ENCODE measurements around the gene MPPED1.

MPPED1 gene

GRCh38 chr22:43504068-43504467, 92.3 kb downstream of the MPPED1 start:
- Mint-ChIP-seq H3K9me3 (no peaks in the 10 kb centered on the region), H3K36me3 (ENCODE audit: low read depth) (no peaks in the 10 kb centered on the region), H3K27ac (no peak overlapping the region), H3K4me3 (no peak overlapping the region), H3K4me1 (ENCODE audit: low read depth) (no peaks in the 10 kb centered on the region), H3K27me3 (no peaks in the 10 kb centered on the region)
- no peak for DNase-seq

GRCh38 chr22:43504666-43505261, 93.0 kb downstream of the MPPED1 start:
- DNase-seq: no peak
- H3K4me1 Mint-ChIP-seq (ENCODE audit: low read depth): no peaks in the 10 kb centered on the region
- no peaks in the 10 kb centered on the region for H3K9me3 Mint-ChIP-seq
- no peaks in the 10 kb centered on the region for H3K27me3 Mint-ChIP-seq
- H3K27ac Mint-ChIP-seq: no peak overlapping the region
- no peak overlapping the region for H3K4me3 Mint-ChIP-seq
- H3K36me3 Mint-ChIP-seq (ENCODE audit: low read depth): no peaks in the 10 kb centered on the region

GRCh38 chr22:43505423-43505822, 93.6 kb downstream of the MPPED1 start:
- no peak for DNase-seq
- no peak overlapping the region for H3K4me3 Mint-ChIP-seq
- no peaks in the 10 kb centered on the region for H3K9me3 Mint-ChIP-seq
- H3K27me3 Mint-ChIP-seq: no peaks in the 10 kb centered on the region
- H3K36me3 Mint-ChIP-seq (ENCODE audit: low read depth): no peaks in the 10 kb centered on the region
- no peaks in the 10 kb centered on the region for H3K4me1 Mint-ChIP-seq (ENCODE audit: low read depth)
- H3K27ac Mint-ChIP-seq: no peak overlapping the region

- Mint-ChIP-seq H3K36me3 (ENCODE audit: low read depth) (no peaks in the 10 kb centered on the region), H3K9me3 (no peaks in the 10 kb centered on the region), H3K27me3 (no peaks in the 10 kb centered on the region), H3K4me1 (ENCODE audit: low read depth) (no peaks in the 10 kb centered on the region), H3K27ac (no peak overlapping the region), H3K4me3 (no peak overlapping the region)
- DNase-seq: no peak
These were observed 94.1 kb downstream of the MPPED1 start for GRCh38 chr22:43505896-43506295.

DNA sequence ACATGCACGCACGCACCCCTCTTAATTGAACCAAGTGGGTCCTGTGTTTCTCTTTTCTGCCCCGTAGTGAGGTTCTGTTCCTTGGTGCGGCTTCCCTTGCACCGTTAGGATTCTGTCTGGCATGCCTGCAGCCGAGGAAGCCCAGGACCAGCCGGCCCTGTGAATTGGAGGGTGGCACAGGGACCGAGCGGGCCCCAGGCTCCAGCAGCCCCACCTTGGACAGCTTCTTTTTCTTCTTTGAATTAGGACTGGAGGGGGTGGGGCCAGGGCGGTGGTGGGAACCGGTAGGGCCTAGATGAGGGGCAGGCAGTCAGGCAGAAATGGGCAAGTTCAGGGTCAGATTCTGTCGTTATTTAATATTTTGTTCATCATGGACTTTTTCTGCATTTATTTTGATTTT, 94.7 kb downstream of the MPPED1 start:
- H3K36me3 Mint-ChIP-seq (ENCODE audit: low read depth): no peaks in the 10 kb centered on the region
- no peak for DNase-seq
- H3K4me3 Mint-ChIP-seq: no peak overlapping the region
- no peaks in the 10 kb centered on the region for H3K9me3 Mint-ChIP-seq
- no peaks in the 10 kb centered on the region for H3K4me1 Mint-ChIP-seq (ENCODE audit: low read depth)
- H3K27ac Mint-ChIP-seq: no peak overlapping the region
- H3K27me3 Mint-ChIP-seq: no peaks in the 10 kb centered on the region

DNA sequence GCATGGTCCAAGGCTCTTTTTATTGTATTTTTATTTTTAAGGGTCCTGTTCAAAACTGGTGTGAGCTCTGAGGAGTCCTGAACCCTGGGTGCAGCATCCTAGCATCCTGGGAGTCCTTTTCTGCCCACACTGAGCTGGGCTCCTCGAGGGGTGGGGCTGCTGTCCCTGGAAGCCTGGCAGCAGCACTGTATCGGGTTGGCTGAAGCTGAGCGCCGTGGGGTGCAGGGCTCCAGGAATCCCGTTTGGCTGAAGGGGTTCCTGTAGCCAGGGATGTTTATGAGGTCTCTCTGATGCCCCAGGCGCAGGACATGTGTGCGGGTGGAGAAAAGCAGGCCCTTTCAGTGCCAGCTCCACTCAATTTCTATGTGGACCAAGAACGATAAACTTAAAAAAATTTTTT, 95.4 kb downstream of the MPPED1 start:
- Mint-ChIP-seq H3K9me3 (no peaks in the 10 kb centered on the region), H3K36me3 (ENCODE audit: low read depth) (no peaks in the 10 kb centered on the region), H3K4me1 (ENCODE audit: low read depth) (no peaks in the 10 kb centered on the region), H3K4me3 (no peak overlapping the region), H3K27ac (no peak overlapping the region), H3K27me3 (no peaks in the 10 kb centered on the region)
- no peak for DNase-seq

DNA sequence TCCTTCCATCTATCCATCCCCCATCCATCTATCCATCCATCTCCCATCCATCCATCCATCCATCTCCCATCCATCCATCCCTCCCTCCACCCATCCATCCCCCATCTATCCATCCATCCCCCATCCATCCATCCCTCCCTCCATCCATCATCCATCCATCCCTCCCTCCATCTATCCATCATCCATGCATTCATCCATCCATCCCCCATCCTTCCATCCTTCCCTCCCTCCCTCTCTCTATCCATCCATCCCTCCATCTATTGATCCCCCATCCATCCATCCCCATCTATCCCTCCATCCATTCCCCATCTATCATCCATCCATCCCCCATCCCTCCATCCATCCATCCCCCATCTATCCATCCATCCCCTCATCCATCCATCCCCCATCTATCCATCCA, 96.7 kb downstream of the MPPED1 start:
- Mint-ChIP-seq H3K9me3 (no peaks in the 10 kb centered on the region), H3K4me1 (ENCODE audit: low read depth) (no peaks in the 10 kb centered on the region), H3K27ac (no peak overlapping the region), H3K27me3 (no peaks in the 10 kb centered on the region), H3K36me3 (ENCODE audit: low read depth) (no peaks in the 10 kb centered on the region), H3K4me3 (no peak overlapping the region)
- no peak for DNase-seq

DNA sequence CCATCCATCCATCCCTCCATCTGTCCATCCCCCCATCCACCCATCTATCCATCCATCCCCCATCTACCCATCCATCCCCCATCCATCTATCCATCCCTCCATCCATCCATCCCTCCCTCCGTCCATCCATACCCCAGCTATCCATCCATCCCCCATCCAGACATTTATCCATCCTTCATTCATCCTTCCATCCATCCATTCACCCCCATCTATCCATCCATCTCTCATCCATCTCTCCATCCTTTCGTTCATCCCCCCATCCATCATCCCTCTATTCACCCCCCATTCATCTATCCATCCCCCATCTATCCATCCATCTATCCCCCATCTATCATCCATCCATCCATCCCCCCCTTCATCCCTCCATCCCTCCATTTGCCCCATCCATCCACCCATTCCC, 97.5 kb downstream of the MPPED1 start:
- Mint-ChIP-seq H3K27me3 (no peaks in the 10 kb centered on the region), H3K4me3 (no peak overlapping the region), H3K9me3 (no peaks in the 10 kb centered on the region), H3K36me3 (ENCODE audit: low read depth) (no peaks in the 10 kb centered on the region), H3K27ac (no peak overlapping the region), H3K4me1 (ENCODE audit: low read depth) (no peaks in the 10 kb centered on the region)
- no peak for DNase-seq

DNA sequence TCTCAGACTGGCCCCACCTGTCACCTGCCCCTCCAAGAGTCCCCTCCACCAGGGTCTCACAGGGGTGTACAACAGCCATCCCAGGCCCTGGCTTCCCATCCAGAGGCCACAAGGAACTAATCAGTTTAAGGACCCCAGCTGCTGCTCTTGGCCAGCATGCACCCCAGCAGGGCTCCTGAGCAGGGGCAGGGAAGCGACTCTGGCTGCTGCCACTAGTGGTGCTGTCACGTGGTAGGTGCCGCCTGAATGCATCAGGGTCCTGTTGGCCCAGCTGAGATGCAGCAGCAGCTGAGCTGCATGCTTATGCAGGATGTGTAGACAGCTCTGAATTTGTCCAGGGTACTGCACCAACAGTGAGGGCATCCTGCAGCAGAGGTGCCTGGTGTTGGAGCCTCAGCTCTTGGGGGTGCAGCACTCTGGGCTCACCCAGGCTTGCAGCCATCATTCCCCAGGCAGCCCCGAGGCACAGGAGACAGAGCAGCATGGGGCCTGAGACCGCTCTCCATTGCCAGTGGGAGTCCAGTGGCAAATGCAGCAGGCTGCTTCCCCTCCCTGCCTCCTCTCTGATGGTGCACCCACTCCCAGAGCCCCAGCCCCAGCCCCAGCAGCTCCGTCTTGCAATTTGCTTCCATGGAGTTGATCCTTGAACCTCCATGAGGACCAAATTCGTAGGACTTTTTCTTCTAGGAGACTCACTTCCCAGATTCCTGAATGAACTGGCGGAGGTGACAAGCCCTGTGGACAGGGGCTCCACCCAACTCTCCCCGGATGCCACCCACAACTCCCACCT, 98.7 kb downstream of the MPPED1 start:
- no peak overlapping the region for H3K27ac Mint-ChIP-seq
- H3K27me3 Mint-ChIP-seq: no peaks in the 10 kb centered on the region
- no peaks in the 10 kb centered on the region for H3K36me3 Mint-ChIP-seq (ENCODE audit: low read depth)
- no peak for DNase-seq
- no peaks in the 10 kb centered on the region for H3K9me3 Mint-ChIP-seq
- no peak overlapping the region for H3K4me3 Mint-ChIP-seq
- H3K4me1 Mint-ChIP-seq (ENCODE audit: low read depth): no peaks in the 10 kb centered on the region

DNA sequence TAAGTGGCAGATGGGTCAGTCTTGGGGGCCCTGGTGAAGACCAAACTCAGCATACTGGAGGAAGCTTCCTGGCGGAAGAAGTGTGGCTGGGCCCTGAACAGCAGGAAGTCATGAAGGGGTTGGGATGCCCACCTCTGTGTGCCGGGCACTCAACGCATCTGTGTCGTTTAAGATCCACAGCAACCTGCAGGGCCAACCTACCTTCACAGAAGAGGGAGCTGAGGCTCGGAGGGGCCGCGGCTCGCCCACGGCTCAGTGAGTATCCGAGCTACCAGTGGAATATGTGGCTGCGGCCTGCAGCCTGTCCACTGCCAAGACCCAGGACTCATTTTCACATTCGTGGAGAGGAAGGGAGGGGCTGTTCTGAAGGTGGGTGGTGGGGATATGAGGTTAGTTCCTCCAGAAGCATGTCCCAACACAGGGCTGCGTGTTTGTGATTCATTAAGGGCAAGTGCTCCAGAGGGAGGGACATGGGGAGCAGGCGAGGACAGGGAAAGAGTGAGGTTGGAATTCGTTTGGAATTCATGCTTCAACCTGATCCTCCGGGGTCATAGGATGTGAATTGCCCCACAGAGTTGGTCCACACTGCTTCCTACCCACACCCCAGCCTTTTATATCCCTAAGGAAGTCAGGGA, 99.6 kb downstream of the MPPED1 start:
- H3K36me3 Mint-ChIP-seq (ENCODE audit: low read depth): no peaks in the 10 kb centered on the region
- H3K4me3 Mint-ChIP-seq: no peak overlapping the region
- H3K27me3 Mint-ChIP-seq: peaks cover 2% of the 10 kb centered on the region
- DNase-seq: no peak
- H3K4me1 Mint-ChIP-seq (ENCODE audit: low read depth): no peaks in the 10 kb centered on the region
- H3K9me3 Mint-ChIP-seq: no peaks in the 10 kb centered on the region
- no peak overlapping the region for H3K27ac Mint-ChIP-seq

DNA sequence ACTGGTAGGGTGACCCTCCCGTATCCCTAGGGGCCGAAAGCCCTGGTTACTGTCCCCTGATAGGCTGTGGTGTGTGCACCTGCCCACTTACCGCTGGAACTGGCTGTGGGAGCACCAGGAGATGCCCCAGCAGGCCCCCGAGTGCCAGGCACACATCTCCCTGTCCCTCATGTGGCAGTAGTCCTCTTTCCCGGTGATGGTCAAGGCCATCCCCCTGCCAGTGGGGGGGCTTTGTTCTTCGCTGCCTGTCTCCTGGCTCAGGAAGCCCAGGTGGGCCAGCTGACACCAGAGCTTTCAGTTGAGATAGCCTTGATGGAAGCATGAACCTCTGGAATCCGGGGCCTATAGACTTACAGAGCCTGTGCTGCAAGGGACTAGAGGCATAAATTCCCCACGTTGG, 100.5 kb downstream of the MPPED1 start:
- Mint-ChIP-seq H3K27ac (no peak overlapping the region), H3K9me3 (no peaks in the 10 kb centered on the region), H3K4me1 (ENCODE audit: low read depth) (no peaks in the 10 kb centered on the region), H3K4me3 (no peak overlapping the region), H3K36me3 (ENCODE audit: low read depth) (no peaks in the 10 kb centered on the region), H3K27me3 (peaks cover 5% of the 10 kb centered on the region)
- no peak for DNase-seq

- Mint-ChIP-seq H3K36me3 (ENCODE audit: low read depth) (no peaks in the 10 kb centered on the region), H3K4me3 (no peak overlapping the region), H3K27me3 (peaks cover 17% of the 10 kb centered on the region), H3K27ac (no peak overlapping the region), H3K9me3 (no peaks in the 10 kb centered on the region), H3K4me1 (ENCODE audit: low read depth) (peaks cover under 1% of the 10 kb centered on the region)
- DNase-seq: no peak
These were observed 102.8 kb downstream of the MPPED1 start for GRCh38 chr22:43514476-43515157.

- no peak overlapping the region for H3K27ac Mint-ChIP-seq
- no peaks in the 10 kb centered on the region for H3K36me3 Mint-ChIP-seq (ENCODE audit: low read depth)
- H3K4me1 Mint-ChIP-seq (ENCODE audit: low read depth): peaks cover 5% of the 10 kb centered on the region
- H3K9me3 Mint-ChIP-seq: no peaks in the 10 kb centered on the region
- H3K27me3 Mint-ChIP-seq: peaks cover 20% of the 10 kb centered on the region
- DNase-seq: no peak
- H3K4me3 Mint-ChIP-seq: no peak overlapping the region
These were observed 103.6 kb downstream of the MPPED1 start for GRCh38 chr22:43515411-43515810.

GRCh38 chr22:43515902-43516301, 104.1 kb downstream of the MPPED1 start:
- no peak overlapping the region for H3K4me3 Mint-ChIP-seq
- H3K9me3 Mint-ChIP-seq: no peaks in the 10 kb centered on the region
- no peak overlapping the region for H3K27ac Mint-ChIP-seq
- no peak for DNase-seq
- H3K27me3 Mint-ChIP-seq: peaks cover 20% of the 10 kb centered on the region
- H3K4me1 Mint-ChIP-seq (ENCODE audit: low read depth): peaks cover 10% of the 10 kb centered on the region
- no peaks in the 10 kb centered on the region for H3K36me3 Mint-ChIP-seq (ENCODE audit: low read depth)

DNA sequence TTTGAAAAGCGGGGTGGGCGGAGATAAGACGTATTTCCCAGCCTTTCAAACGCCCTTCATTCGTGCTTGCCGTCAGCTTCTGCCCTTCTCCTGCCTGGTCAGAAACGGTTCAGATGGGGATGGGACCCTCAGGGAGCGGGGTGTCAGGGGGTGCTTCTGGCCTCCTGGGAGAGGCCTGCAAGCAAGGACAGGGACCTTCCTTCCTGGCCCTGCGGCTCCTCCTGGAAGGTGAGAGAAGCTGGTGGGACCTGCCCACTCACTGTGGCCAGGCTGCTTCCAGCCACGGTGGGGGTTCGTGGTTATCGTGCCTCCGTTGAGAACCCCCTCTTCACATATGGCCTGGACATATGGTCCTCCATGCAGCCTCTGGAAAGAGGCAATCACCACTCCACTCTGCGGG, 104.6 kb downstream of the MPPED1 start:
- Mint-ChIP-seq H3K9me3 (no peaks in the 10 kb centered on the region), H3K27ac (no peak overlapping the region), H3K27me3 (peaks cover 20% of the 10 kb centered on the region), H3K4me1 (ENCODE audit: low read depth) (peaks cover 13% of the 10 kb centered on the region), H3K36me3 (ENCODE audit: low read depth) (no peaks in the 10 kb centered on the region), H3K4me3 (no peak overlapping the region)
- no peak for DNase-seq

Data from activated T-cell treated with anti-CD3 and anti-CD28 coated beads, Interleukin-2, amount 50 U/mL, for 24 hours (primary cell).